ENCODE results near the gene SHLD2. TPM values are rescaled to one million over a fixed set of nuclear protein-coding genes. Genes with fewer than 3 reads are reported as not detected.
A peak's percentile ranks its signal among the peaks of the same experiment; 100 is the strongest.
"Not testable (repeated sequence)": the region's sequence is repeated elsewhere in the genome, so short reads cannot be mapped to it uniquely, and the experiment has no call there.

SHLD2 gene
- total RNA-seq, 2 experiments from 2014 or later: 16.7 to 17.6 TPM

GRCh38 chr10:87162703-87163293 is 67.8 kb downstream of the SHLD2 start:
- CTCF ChIA-PET: not testable (repeated sequence)

GRCh38 chr10:87163414-87163813 is 68.4 kb downstream of the SHLD2 start:
- H3K4me1 Mint-ChIP-seq (ENCODE audit: low read depth); H3K9me3 Mint-ChIP-seq; intact Hi-C loops (cut with micrococcal nuclease); H3K36me3 Mint-ChIP-seq (ENCODE audit: low read depth); H3K27me3 Mint-ChIP-seq (ENCODE audit: low read depth); H3K4me3 Mint-ChIP-seq; CTCF ChIA-PET; H3K27ac Mint-ChIP-seq; DNase-seq: not testable (repeated sequence)

More at GRCh38 chr10:87162703-87163293, 67.8 kb downstream of the SHLD2 start:
- DNase-seq; H3K4me1 Mint-ChIP-seq (ENCODE audit: low read depth); H3K36me3 Mint-ChIP-seq (ENCODE audit: low read depth); H3K27me3 Mint-ChIP-seq (ENCODE audit: low read depth); H3K4me3 Mint-ChIP-seq; intact Hi-C loops (cut with micrococcal nuclease); H3K27ac Mint-ChIP-seq; H3K9me3 Mint-ChIP-seq: not testable (repeated sequence)

GRCh38 chr10:87169857-87170256 is 74.9 kb downstream of the SHLD2 start:
- H3K9me3 Mint-ChIP-seq; H3K4me1 Mint-ChIP-seq (ENCODE audit: low read depth); H3K4me3 Mint-ChIP-seq; CTCF ChIA-PET; H3K27me3 Mint-ChIP-seq (ENCODE audit: low read depth); DNase-seq; H3K27ac Mint-ChIP-seq; intact Hi-C loops (cut with micrococcal nuclease); H3K36me3 Mint-ChIP-seq (ENCODE audit: low read depth): not testable (repeated sequence)

GRCh38 chr10:87170705-87171104 is 75.7 kb downstream of the SHLD2 start:
- CTCF ChIA-PET; H3K27ac Mint-ChIP-seq; intact Hi-C loops (cut with micrococcal nuclease); DNase-seq; H3K36me3 Mint-ChIP-seq (ENCODE audit: low read depth); H3K9me3 Mint-ChIP-seq; H3K4me1 Mint-ChIP-seq (ENCODE audit: low read depth); H3K27me3 Mint-ChIP-seq (ENCODE audit: low read depth); H3K4me3 Mint-ChIP-seq: not testable (repeated sequence)

GRCh38 chr10:87171670-87172069 is 76.7 kb downstream of the SHLD2 start:
- H3K4me1 Mint-ChIP-seq (ENCODE audit: low read depth); DNase-seq; H3K27ac Mint-ChIP-seq; intact Hi-C loops (cut with micrococcal nuclease); H3K36me3 Mint-ChIP-seq (ENCODE audit: low read depth); H3K27me3 Mint-ChIP-seq (ENCODE audit: low read depth); H3K4me3 Mint-ChIP-seq; H3K9me3 Mint-ChIP-seq; CTCF ChIA-PET: not testable (repeated sequence)

GRCh38 chr10:87172178-87172577 is 77.2 kb downstream of the SHLD2 start:
- H3K4me1 Mint-ChIP-seq (ENCODE audit: low read depth); H3K9me3 Mint-ChIP-seq; CTCF ChIA-PET; H3K27me3 Mint-ChIP-seq (ENCODE audit: low read depth); DNase-seq; intact Hi-C loops (cut with micrococcal nuclease); H3K36me3 Mint-ChIP-seq (ENCODE audit: low read depth); H3K4me3 Mint-ChIP-seq; H3K27ac Mint-ChIP-seq: not testable (repeated sequence)

- H3K36me3 Mint-ChIP-seq (ENCODE audit: low read depth): peaks cover 14% of the 10 kb centered on the region
- H3K27me3 Mint-ChIP-seq (ENCODE audit: low read depth); CTCF ChIA-PET; DNase-seq; intact Hi-C loops (cut with micrococcal nuclease); H3K9me3 Mint-ChIP-seq; H3K4me1 Mint-ChIP-seq (ENCODE audit: low read depth); H3K27ac Mint-ChIP-seq; H3K4me3 Mint-ChIP-seq: not testable (repeated sequence)
Observed at GRCh38 chr10:87177587-87177986, 82.6 kb downstream of the SHLD2 start.

GRCh38 chr10:87184421-87184820 is 89.4 kb downstream of the SHLD2 start:
- H3K4me1 Mint-ChIP-seq (ENCODE audit: low read depth); H3K4me3 Mint-ChIP-seq; H3K27me3 Mint-ChIP-seq (ENCODE audit: low read depth); H3K27ac Mint-ChIP-seq; DNase-seq; CTCF ChIA-PET; H3K9me3 Mint-ChIP-seq; intact Hi-C loops (cut with micrococcal nuclease): not testable (repeated sequence)
- peaks cover 50% of the 10 kb centered on the region for H3K36me3 Mint-ChIP-seq (ENCODE audit: low read depth)

GRCh38 chr10:87186016-87186415 is 91.0 kb downstream of the SHLD2 start:
- H3K4me1 Mint-ChIP-seq (ENCODE audit: low read depth); H3K9me3 Mint-ChIP-seq; H3K27me3 Mint-ChIP-seq (ENCODE audit: low read depth); H3K4me3 Mint-ChIP-seq; DNase-seq; H3K27ac Mint-ChIP-seq; CTCF ChIA-PET; intact Hi-C loops (cut with micrococcal nuclease): not testable (repeated sequence)
- H3K36me3 Mint-ChIP-seq (ENCODE audit: low read depth): peaks cover 45% of the 10 kb centered on the region

GRCh38 chr10:87187573-87187972 is 92.6 kb downstream of the SHLD2 start:
- intact Hi-C loops (cut with micrococcal nuclease); DNase-seq; H3K27me3 Mint-ChIP-seq (ENCODE audit: low read depth); H3K4me1 Mint-ChIP-seq (ENCODE audit: low read depth); H3K9me3 Mint-ChIP-seq; CTCF ChIA-PET; H3K27ac Mint-ChIP-seq; H3K4me3 Mint-ChIP-seq: not testable (repeated sequence)
- peaks cover 40% of the 10 kb centered on the region for H3K36me3 Mint-ChIP-seq (ENCODE audit: low read depth)

GRCh38 chr10:87191841-87192240 is 96.8 kb downstream of the SHLD2 start:
- H3K36me3 Mint-ChIP-seq (ENCODE audit: low read depth): peaks cover 16% of the 10 kb centered on the region
- CTCF ChIA-PET; H3K4me1 Mint-ChIP-seq (ENCODE audit: low read depth); H3K9me3 Mint-ChIP-seq; H3K4me3 Mint-ChIP-seq; H3K27ac Mint-ChIP-seq; DNase-seq; intact Hi-C loops (cut with micrococcal nuclease); H3K27me3 Mint-ChIP-seq (ENCODE audit: low read depth): not testable (repeated sequence)

- H3K4me1 Mint-ChIP-seq (ENCODE audit: low read depth): peaks cover 13% of the 10 kb centered on the region
- H3K27me3 Mint-ChIP-seq (ENCODE audit: low read depth); H3K9me3 Mint-ChIP-seq; H3K4me3 Mint-ChIP-seq; H3K27ac Mint-ChIP-seq; DNase-seq; intact Hi-C loops (cut with micrococcal nuclease); H3K36me3 Mint-ChIP-seq (ENCODE audit: low read depth); CTCF ChIA-PET: not testable (repeated sequence)
Observed at GRCh38 chr10:87200924-87201323, 105.9 kb downstream of the SHLD2 start.

- intact Hi-C loops (cut with micrococcal nuclease); H3K27me3 Mint-ChIP-seq (ENCODE audit: low read depth); H3K27ac Mint-ChIP-seq; CTCF ChIA-PET; H3K36me3 Mint-ChIP-seq (ENCODE audit: low read depth); H3K4me3 Mint-ChIP-seq; H3K9me3 Mint-ChIP-seq: not testable (repeated sequence)
- peak; percentile 21 for DNase-seq
- peaks cover 13% of the 10 kb centered on the region for H3K4me1 Mint-ChIP-seq (ENCODE audit: low read depth)
Observed at GRCh38 chr10:87204801-87205200, 109.8 kb downstream of the SHLD2 start.

GRCh38 chr10:87206922-87207321 is 111.9 kb downstream of the SHLD2 start:
- CTCF ChIA-PET; H3K36me3 Mint-ChIP-seq (ENCODE audit: low read depth); H3K27me3 Mint-ChIP-seq (ENCODE audit: low read depth); H3K9me3 Mint-ChIP-seq; DNase-seq; H3K4me3 Mint-ChIP-seq; H3K27ac Mint-ChIP-seq; intact Hi-C loops (cut with micrococcal nuclease): not testable (repeated sequence)
- peaks cover 13% of the 10 kb centered on the region for H3K4me1 Mint-ChIP-seq (ENCODE audit: low read depth)

Measured in activated naive CD4-positive, alpha-beta T cell treated with anti-CD3 and anti-CD28 coated beads for 36 hours (primary cell).